COR-L47 (cell line): ENCODE results near the gene SNX11.

ENCODE experiments used
- DNase-seq: peaks from one replicate; lab custom pipeline; 2025; lab: John Stamatoyannopoulos, UW

The SNX11 gene

GRCh38 chr17:48162306-48162934 is 54.9 kb downstream of the SNX11 start:
- no peak for DNase-seq

GRCh38 chr17:48162946-48163506 is 55.5 kb downstream of the SNX11 start:
- peak; percentile 27 for DNase-seq

GRCh38 chr17:48163809-48164208 is 56.2 kb downstream of the SNX11 start:
- DNase-seq, result no peak

- no peak for DNase-seq
Measured at GRCh38 chr17:48169926-48170325, 62.4 kb downstream of the SNX11 start.
